ENCODE results near the gene DPYD.

- TF ChIP-seq POLR2A (IDR thresholded peaks at IDR 0.05): no peak
- no peak for TF ChIP-seq CTCF (IDR thresholded peaks at IDR 0.05)
Observed at GRCh38 chr1:97151651-97152050, 769.2 kb downstream of the DPYD start.

All from sigmoid colon (tissue), 3 donors.